ENCODE measurements around the gene PNPLA7.
"Not testable (repeated sequence)": the region's sequence is repeated elsewhere in the genome, so short reads cannot be mapped to it uniquely, and the experiment has no call there.

Gene PNPLA7

DNA sequence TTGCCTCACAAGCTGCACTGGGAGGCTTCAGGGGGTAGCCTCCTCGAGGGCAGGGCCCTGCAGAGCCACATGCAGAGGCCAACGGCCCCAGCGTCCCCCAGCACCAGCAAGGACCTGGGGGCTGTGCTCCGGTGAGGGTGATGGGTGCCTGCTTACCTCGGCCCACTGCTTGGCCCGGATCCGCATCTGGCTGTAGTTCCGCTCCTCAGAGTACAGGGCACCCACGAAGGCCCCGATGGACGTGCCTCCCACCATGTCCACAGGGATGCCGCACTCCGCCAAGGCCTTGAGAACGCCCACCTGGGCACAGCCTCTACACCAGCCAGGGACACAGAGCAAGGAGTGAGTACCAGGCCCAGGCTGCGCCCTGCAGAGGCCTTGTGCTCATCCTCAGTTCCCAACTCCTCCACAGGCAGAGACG, 83.0 kb downstream of the PNPLA7 start:
- WGBS (ENCODE audit: insufficient coverage), result 99% methylated on average over 16 of the region's 16 CpGs
- CTCF ChIA-PET, result no interaction called here
- peaks cover 0 to 27% (median 6%) of the 10 kb centered on the region in 5 experiments for H3K27me3 ChIP-seq (replicated peaks in 2 of 5; ENCODE audit: control insufficient read depth in 4 of 5, insufficient read depth in 5 of 5, low read length in 4 of 5)

DNA sequence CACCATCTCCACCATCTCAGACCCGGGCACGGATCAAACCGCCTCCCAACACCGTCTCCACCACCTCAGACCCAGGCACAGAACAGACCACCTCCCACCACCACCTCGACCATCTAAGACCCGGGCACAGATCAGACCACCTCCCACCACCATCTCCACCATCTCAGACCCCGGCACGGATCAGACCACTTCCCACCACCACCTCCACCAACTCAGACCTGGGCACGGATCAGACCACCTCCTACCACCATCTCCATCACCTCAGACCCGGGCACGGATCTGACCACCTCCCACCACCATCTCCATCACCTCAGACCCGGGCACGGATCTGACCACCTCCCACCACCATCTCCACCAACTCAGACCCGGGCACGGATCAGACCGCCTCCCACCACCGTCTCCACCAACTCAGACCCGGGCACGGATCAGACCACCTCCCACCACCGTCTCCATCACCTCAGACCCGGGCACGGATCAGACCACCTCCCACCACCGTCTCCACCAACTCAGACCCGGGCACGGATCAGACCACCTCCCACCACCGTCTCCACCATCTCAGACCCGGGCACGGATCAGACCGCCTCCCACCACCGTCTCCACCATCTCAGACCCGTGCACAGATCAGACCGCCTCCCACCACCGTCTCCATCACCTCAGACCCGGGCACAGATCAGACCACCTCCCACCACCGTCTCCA, 83.7 kb downstream of the PNPLA7 start:
- Histone ChIP-seq H3K27me3 (replicated peaks in 2 of 5; ENCODE audit: control insufficient read depth in 4 of 5, insufficient read depth in 5 of 5, low read length in 4 of 5) (peaks cover 0 to 27% (median 3%) of the 10 kb centered on the region in 5 experiments), H3K9me3 (ENCODE audit: control extremely low read depth in 1 of 5, control insufficient read depth in 4 of 5, insufficient read depth in 2 of 5, low read depth in 1 of 5, low read length in 4 of 5) (peaks cover 0 to 28% (median 0%) of the 10 kb centered on the region in 5 experiments), H3K4me1 (ENCODE audit: control extremely low read depth in 1 of 4, control insufficient read depth in 4 of 4, insufficient read depth in 4 of 4, low read length in 3 of 4) (peaks cover 9 to 41% (median 29%) of the 10 kb centered on the region in 4 experiments)
- whole genome bisulfite sequencing (ENCODE audit: insufficient coverage), result 95% methylated on average over 25 of the region's 35 CpGs
- H3K4me3 ChIP-seq (ENCODE audit: control insufficient read depth in 1 of 7, extremely low read depth in 1 of 7, insufficient read depth in 4 of 7, low read depth in 2 of 7, low read length in 6 of 7); H3K36me3 ChIP-seq (ENCODE audit: control insufficient read depth in 4 of 4, insufficient read depth in 4 of 4, low read length in 3 of 4); DNase-seq; CTCF ChIA-PET; H3K27ac ChIP-seq (ENCODE audit: insufficient read depth in 1 of 2, low read depth in 1 of 2, low read length in 2 of 2, poor library complexity in 1 of 2, severe bottlenecking in 2 of 2); POLR2A ChIA-PET: not testable (repeated sequence)

More for the DNA sequence above, 83.0 kb downstream of the PNPLA7 start:
- Histone ChIP-seq H3K27ac (ENCODE audit: insufficient read depth in 1 of 2, low read depth in 1 of 2, low read length in 2 of 2, poor library complexity in 1 of 2, severe bottlenecking in 2 of 2) (no peak overlapping the region), H3K4me1 (ENCODE audit: control extremely low read depth in 1 of 4, control insufficient read depth in 4 of 4, insufficient read depth in 4 of 4, low read length in 3 of 4) (peaks cover 9 to 34% (median 23%) of the 10 kb centered on the region in 4 experiments), H3K9me3 (ENCODE audit: control extremely low read depth in 1 of 5, control insufficient read depth in 4 of 5, insufficient read depth in 2 of 5, low read depth in 1 of 5, low read length in 4 of 5) (peaks cover 0 to 28% (median 0%) of the 10 kb centered on the region in 5 experiments), H3K4me3 (ENCODE audit: control insufficient read depth in 1 of 7, extremely low read depth in 1 of 7, insufficient read depth in 4 of 7, low read depth in 2 of 7, low read length in 6 of 7) (no peak overlapping the region), H3K36me3 (ENCODE audit: control insufficient read depth in 4 of 4, insufficient read depth in 4 of 4, low read length in 3 of 4) (no peaks in the 10 kb centered on the region)
- POLR2A ChIA-PET, result no interaction called here
- no peak for DNase-seq

DNA sequence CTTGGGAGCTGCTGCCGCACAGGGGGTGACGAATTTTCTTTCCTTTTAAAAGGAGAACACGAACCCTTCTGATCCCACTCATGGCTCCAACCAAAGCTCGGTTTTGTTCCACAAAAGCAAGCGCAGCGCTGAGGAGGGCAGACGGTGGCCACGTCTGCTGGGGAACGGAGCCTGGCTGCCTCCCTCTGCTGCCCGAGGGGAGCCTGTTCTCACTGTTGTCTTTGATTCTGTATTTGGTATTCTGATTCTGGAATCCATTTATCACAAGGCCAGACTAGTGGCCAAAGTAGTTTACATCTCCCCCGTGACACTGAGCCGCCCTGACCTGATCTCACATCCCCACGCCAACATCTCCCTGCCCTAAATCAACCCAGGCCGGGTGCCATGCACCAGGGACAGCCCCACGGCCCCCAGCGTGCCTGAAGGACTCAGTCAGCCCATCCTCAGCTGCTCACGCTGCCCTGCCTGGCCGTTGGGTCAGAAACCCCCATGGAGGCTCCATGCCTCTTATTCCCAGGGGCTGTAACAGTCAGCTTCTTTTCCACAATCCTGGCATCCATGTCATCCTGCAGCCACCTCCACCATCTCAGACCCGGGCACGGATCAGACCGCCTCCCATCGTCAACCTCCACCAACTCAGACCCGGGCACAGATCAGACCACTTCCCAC, 84.3 kb downstream of the PNPLA7 start:
- DNase-seq, result no peak
- Histone ChIP-seq H3K36me3 (ENCODE audit: control insufficient read depth in 4 of 4, insufficient read depth in 4 of 4, low read length in 3 of 4) (no peaks in the 10 kb centered on the region), H3K4me1 (ENCODE audit: control extremely low read depth in 1 of 4, control insufficient read depth in 4 of 4, insufficient read depth in 4 of 4, low read length in 3 of 4) (peaks cover 9 to 44% (median 33%) of the 10 kb centered on the region in 4 experiments), H3K4me3 (ENCODE audit: control insufficient read depth in 1 of 7, extremely low read depth in 1 of 7, insufficient read depth in 4 of 7, low read depth in 2 of 7, low read length in 6 of 7) (no peak overlapping the region), H3K27me3 (replicated peaks in 2 of 5; ENCODE audit: control insufficient read depth in 4 of 5, insufficient read depth in 5 of 5, low read length in 4 of 5) (peaks cover 0 to 27% (median 3%) of the 10 kb centered on the region in 5 experiments), H3K9me3 (ENCODE audit: control extremely low read depth in 1 of 5, control insufficient read depth in 4 of 5, insufficient read depth in 2 of 5, low read depth in 1 of 5, low read length in 4 of 5) (peaks cover 0 to 28% (median 0%) of the 10 kb centered on the region in 5 experiments), H3K27ac (ENCODE audit: insufficient read depth in 1 of 2, low read depth in 1 of 2, low read length in 2 of 2, poor library complexity in 1 of 2, severe bottlenecking in 2 of 2) (no peak overlapping the region)
- ChIA-PET CTCF (no interaction called here), POLR2A (no interaction called here)
- WGBS (ENCODE audit: insufficient coverage), result 99% methylated on average over 20 of the region's 23 CpGs

DNA sequence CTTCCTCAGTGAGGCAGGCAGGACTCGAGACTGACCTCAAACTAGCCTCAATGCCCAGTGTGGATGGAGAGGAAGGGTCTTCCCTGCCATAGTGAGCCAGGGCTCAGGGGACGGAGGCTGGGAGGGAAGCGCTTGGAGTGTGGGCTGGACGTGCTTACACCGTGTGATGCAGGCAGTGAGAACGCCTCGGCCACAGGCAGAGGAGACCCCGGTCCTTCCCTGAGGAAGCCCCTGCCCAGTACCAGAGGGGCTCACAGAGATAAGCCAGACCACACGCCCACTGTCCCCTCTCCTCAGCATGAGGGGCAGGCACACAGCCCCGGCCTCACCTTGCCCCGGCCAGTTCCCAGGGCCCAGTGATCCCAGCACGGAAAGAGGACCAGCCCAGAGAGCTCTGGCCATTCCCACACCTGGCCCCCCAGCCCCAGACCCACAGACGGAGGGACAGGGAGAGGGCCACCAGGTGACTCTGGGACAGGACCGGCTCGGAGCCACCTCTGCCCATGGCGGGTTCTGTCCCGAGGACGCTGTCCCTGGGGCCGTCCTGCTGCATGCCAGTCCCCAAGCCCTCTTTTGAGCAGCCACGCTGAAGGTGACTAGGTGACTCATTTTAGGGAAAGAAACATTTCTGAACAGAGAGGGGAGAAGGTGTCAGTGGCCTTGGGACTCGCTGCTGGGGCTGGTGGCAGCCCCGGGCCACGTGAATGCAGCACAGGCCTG, 85.0 kb downstream of the PNPLA7 start:
- POLR2A ChIA-PET, result no interaction called here

DNA sequence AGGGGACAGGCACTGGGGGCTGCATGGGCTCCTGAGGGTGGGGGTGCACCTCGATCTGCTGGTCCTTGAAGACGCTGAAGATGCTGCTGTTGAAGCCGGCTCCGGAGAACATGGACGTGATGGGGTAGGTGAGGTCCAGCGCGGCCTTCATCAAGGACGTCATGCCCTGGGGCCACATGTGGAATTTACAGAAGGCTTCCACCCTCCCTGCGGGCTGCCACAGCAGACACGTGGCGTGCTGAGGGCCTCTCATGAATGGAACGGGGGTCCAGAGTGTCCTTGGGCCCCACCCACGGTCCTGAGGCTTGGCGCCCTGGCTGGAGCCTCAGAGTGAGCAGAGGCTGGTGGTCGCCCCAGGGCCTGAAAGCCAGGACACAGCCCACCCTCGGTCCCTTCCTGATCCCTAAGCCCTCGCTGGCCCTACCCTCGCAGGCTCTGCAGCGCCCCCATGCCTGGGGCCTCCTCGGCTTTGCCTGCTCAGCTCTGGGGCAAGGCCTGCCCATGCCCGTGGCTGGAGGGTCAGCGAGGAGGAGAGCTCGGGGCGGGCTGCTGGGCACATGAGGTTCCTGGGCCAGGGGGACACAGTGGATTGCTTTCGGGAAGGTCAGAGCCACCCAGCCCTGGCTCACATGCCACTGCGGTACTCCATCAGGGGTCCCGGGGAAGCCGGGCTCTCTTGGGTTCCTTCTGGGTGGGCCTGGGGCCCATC, 85.8 kb downstream of the PNPLA7 start:
- Histone ChIP-seq H3K27ac (ENCODE audit: insufficient read depth in 1 of 2, low read depth in 1 of 2, low read length in 2 of 2, poor library complexity in 1 of 2, severe bottlenecking in 2 of 2) (no peak overlapping the region), H3K4me3 (ENCODE audit: control insufficient read depth in 1 of 7, extremely low read depth in 1 of 7, insufficient read depth in 4 of 7, low read depth in 2 of 7, low read length in 6 of 7) (no peak overlapping the region), H3K36me3 (ENCODE audit: control insufficient read depth in 4 of 4, insufficient read depth in 4 of 4, low read length in 3 of 4) (no peaks in the 10 kb centered on the region), H3K27me3 (replicated peaks in 2 of 5; ENCODE audit: control insufficient read depth in 4 of 5, insufficient read depth in 5 of 5, low read length in 4 of 5) (peaks cover 0 to 27% (median 3%) of the 10 kb centered on the region in 5 experiments), H3K9me3 (ENCODE audit: control extremely low read depth in 1 of 5, control insufficient read depth in 4 of 5, insufficient read depth in 2 of 5, low read depth in 1 of 5, low read length in 4 of 5) (peaks cover 0 to 28% (median 0%) of the 10 kb centered on the region in 5 experiments), H3K4me1 (ENCODE audit: control extremely low read depth in 1 of 4, control insufficient read depth in 4 of 4, insufficient read depth in 4 of 4, low read length in 3 of 4) (peaks cover 3 to 44% (median 37%) of the 10 kb centered on the region in 4 experiments)
- no peak for DNase-seq
- WGBS (ENCODE audit: insufficient coverage), result 97% methylated on average over 22 of the region's 28 CpGs
- ChIA-PET POLR2A (no interaction called here), CTCF (interaction anchor here (0.6 kb wide), 1 partner anchor 220 kb away, joined by 3 read pairs; no protein-coding TSS in a partner anchor)

More for the DNA sequence above, 85.0 kb downstream of the PNPLA7 start:
- Histone ChIP-seq H3K36me3 (ENCODE audit: control insufficient read depth in 4 of 4, insufficient read depth in 4 of 4, low read length in 3 of 4) (no peaks in the 10 kb centered on the region), H3K27me3 (replicated peaks in 2 of 5; ENCODE audit: control insufficient read depth in 4 of 5, insufficient read depth in 5 of 5, low read length in 4 of 5) (peaks cover 0 to 27% (median 3%) of the 10 kb centered on the region in 5 experiments), H3K9me3 (ENCODE audit: control extremely low read depth in 1 of 5, control insufficient read depth in 4 of 5, insufficient read depth in 2 of 5, low read depth in 1 of 5, low read length in 4 of 5) (peaks cover 0 to 28% (median 0%) of the 10 kb centered on the region in 5 experiments), H3K4me1 (ENCODE audit: control extremely low read depth in 1 of 4, control insufficient read depth in 4 of 4, insufficient read depth in 4 of 4, low read length in 3 of 4) (peaks cover 3 to 44% (median 34%) of the 10 kb centered on the region in 4 experiments), H3K4me3 (ENCODE audit: control insufficient read depth in 1 of 7, extremely low read depth in 1 of 7, insufficient read depth in 4 of 7, low read depth in 2 of 7, low read length in 6 of 7) (no peak overlapping the region), H3K27ac (ENCODE audit: insufficient read depth in 1 of 2, low read depth in 1 of 2, low read length in 2 of 2, poor library complexity in 1 of 2, severe bottlenecking in 2 of 2) (no peak overlapping the region)
- 98% methylated on average over 20 of the region's 23 CpGs for WGBS (ENCODE audit: insufficient coverage)
- CTCF ChIA-PET, result no interaction called here
- DNase-seq, result no peak

DNA sequence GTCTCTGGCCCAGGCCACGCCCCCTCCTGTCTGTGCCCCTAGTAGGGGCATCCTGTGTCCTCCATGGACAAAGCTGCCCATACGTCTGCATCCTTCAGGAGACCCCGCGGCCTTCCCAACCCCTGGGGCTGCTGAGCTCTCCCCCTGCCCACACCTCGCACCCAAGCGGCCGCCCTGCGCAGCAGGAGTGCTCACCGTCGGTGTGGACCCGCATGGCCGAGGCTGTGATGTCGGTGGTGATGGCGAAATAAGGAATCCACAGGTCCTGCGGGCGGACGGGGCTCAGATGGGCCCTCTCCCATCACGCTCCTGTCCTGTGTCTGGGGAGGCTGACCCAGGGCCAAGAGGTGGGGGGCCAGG, 86.3 kb downstream of the PNPLA7 start:
- Histone ChIP-seq H3K4me1 (ENCODE audit: control extremely low read depth in 1 of 4, control insufficient read depth in 4 of 4, insufficient read depth in 4 of 4, low read length in 3 of 4) (peaks cover 0 to 41% (median 38%) of the 10 kb centered on the region in 4 experiments), H3K27me3 (replicated peaks in 2 of 5; ENCODE audit: control insufficient read depth in 4 of 5, insufficient read depth in 5 of 5, low read length in 4 of 5) (peaks cover 0 to 27% (median 3%) of the 10 kb centered on the region in 5 experiments), H3K4me3 (ENCODE audit: control insufficient read depth in 1 of 7, extremely low read depth in 1 of 7, insufficient read depth in 4 of 7, low read depth in 2 of 7, low read length in 6 of 7) (no peak overlapping the region), H3K9me3 (ENCODE audit: control extremely low read depth in 1 of 5, control insufficient read depth in 4 of 5, insufficient read depth in 2 of 5, low read depth in 1 of 5, low read length in 4 of 5) (peaks cover 0 to 28% (median 0%) of the 10 kb centered on the region in 5 experiments), H3K27ac (ENCODE audit: insufficient read depth in 1 of 2, low read depth in 1 of 2, low read length in 2 of 2, poor library complexity in 1 of 2, severe bottlenecking in 2 of 2) (no peak overlapping the region), H3K36me3 (ENCODE audit: control insufficient read depth in 4 of 4, insufficient read depth in 4 of 4, low read length in 3 of 4) (no peaks in the 10 kb centered on the region)
- WGBS (ENCODE audit: insufficient coverage), result 97% methylated on average over 8 of the region's 18 CpGs
- ChIA-PET CTCF (interaction anchor here (1.0 kb wide), 1 partner anchor 41 kb away, joined by 3 read pairs; the partner anchor contains the start of genes EXD3 and NOXA1), POLR2A (no interaction called here)
- DNase-seq, result no peak

Measured in common myeloid progenitor, CD34-positive (primary cell).